Measurements from ENCODE around the gene ZNF614.

DNA sequence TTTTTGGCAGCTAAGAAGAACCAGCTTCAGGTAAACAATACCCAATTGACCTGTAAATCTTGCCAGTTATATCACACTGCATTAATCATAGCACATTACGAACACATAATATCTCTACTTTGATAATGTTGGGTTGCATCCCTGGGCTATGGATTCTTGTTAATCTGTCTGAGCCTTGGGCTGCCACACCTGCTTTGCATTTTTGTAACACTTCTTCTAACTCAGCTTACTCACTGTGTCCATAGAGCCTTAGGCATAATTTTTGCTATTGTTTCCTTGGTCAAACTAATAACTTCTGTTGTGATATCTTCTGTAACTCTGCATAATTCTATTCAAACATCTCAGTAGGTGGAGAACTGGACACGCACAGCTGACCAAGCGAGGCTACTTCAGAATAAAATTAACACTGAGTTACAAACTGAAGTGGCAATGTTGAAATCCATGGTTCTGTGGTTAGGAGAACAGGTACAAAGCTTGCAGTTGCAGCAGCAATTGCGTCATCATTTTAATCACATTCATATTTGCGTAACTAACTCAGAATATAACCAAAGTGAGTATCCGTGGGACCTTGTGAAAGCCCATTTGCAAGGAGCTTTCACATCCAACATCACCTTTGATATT, 48.0 kb downstream of the ZNF614 start:
- TF ChIP-seq, protein P1, sequence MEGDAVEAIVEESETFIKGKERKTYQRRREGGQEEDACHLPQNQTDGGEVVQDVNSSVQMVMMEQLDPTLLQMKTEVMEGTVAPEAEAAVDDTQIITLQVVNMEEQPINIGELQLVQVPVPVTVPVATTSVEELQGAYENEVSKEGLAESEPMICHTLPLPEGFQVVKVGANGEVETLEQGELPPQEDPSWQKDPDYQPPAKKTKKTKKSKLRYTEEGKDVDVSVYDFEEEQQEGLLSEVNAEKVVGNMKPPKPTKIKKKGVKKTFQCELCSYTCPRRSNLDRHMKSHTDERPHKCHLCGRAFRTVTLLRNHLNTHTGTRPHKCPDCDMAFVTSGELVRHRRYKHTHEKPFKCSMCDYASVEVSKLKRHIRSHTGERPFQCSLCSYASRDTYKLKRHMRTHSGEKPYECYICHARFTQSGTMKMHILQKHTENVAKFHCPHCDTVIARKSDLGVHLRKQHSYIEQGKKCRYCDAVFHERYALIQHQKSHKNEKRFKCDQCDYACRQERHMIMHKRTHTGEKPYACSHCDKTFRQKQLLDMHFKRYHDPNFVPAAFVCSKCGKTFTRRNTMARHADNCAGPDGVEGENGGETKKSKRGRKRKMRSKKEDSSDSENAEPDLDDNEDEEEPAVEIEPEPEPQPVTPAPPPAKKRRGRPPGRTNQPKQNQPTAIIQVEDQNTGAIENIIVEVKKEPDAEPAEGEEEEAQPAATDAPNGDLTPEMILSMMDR (IDR thresholded peaks at IDR 0.05; ENCODE audit: insufficient read depth, low read length, poor library complexity, severe bottlenecking), result no peak
- no peak for TF ChIP-seq EZH2phosphoT487 (conservative IDR thresholded peaks at IDR 0.05; ENCODE audit: low read length)
